ENCODE measurements around the gene SLC19A1.

The SLC19A1 gene

DNA sequence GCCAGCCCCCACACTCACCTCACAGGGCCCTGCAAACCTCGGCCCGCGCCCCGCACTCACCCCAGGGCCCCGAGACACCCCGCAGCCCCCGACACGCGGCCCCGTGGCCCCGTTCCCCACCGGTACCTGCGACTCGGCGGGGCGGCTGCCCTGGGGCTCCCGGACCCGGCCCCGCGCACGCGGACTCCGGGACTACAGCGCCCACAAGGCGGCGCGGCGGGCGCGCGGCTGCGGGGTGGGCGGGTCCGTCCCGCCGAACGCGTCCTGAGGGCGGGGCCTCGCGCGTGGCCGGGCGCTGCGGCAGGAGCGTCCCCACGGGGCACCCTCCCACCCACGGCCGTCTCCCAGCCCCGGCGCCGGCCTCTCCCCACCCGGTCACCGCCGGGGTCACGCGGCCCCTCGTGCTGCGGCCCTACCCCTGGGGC is at the start of gene SLC19A1:
TSS of gene SLC19A1 (minus strand) at position 199 of the 425 bp plus-strand sequence. CDS start 4,481 bp downstream, outside the sequence.
- DNase-seq, result peak; percentile 80

- DNase-seq, result no peak
Measured at GRCh38 chr21:45591619-45592207, 49.5 kb upstream of the SLC19A1 start.

- peak; percentile 71 for DNase-seq
Measured at GRCh38 chr21:45590726-45591618, 48.7 kb upstream of the SLC19A1 start.

DNA sequence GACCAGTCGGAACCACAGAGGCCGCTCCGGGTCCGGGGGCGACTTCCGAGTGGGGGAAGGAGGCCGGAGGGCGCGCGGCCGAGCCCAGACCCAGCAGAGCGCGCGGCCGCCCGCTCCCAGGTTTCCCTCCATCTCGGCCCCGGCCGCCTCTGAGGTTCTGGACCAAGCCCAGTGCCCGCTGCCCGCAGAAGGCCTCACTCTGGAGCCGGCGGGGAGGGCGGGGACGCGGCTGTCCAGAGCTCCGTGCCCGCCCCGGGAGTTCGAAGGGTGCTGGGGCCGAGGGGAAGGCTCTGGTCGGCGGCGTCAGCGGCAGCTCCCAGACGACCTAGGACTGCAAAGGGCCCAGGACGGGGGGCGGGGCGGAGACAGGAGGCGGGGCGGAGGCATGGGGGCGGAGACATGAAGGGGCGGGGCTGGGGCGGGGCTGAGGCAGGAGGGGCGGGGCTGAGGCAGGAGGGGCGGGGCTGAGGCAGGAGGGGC is 48.0 kb upstream of the SLC19A1 start:
- DNase-seq, result peak; percentile 77

DNA sequence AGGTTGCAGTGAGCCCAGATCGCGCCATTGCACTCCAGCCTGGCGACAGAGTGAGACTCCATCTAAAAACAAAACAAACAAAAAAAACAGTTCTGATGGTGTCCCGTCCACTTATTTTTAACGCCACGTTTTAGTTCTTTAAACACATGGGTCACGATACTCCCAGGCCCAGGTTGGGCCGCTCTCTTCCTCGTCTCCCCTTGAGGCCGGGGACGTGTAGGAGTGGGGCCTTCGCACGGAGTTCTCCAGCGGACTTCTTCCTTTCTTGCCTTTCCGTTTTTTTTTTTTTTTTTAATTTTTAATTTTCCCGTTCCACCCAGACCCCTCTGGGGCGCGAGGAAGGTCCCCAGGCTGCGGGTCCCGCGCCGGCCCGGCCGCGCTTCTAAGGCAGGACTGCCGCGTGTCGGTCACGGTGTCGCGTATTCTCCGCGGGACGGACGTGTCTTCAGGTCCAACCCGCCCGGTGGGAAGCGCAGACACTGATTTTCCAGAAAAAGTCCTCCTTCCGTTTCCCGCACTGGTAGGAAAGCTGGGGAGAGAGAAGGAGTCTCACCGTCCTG is 47.5 kb upstream of the SLC19A1 start:
- no peak for DNase-seq

- DNase-seq, result no peak
Measured at GRCh38 chr21:45588871-45589491, 46.7 kb upstream of the SLC19A1 start.

GRCh38 chr21:45588086-45588825 is 46.0 kb upstream of the SLC19A1 start:
- no peak for DNase-seq

- no peak for DNase-seq
Measured at GRCh38 chr21:45586289-45586858, 44.1 kb upstream of the SLC19A1 start.

GRCh38 chr21:45584786-45585185 is 42.5 kb upstream of the SLC19A1 start:
- no peak for DNase-seq

DNA sequence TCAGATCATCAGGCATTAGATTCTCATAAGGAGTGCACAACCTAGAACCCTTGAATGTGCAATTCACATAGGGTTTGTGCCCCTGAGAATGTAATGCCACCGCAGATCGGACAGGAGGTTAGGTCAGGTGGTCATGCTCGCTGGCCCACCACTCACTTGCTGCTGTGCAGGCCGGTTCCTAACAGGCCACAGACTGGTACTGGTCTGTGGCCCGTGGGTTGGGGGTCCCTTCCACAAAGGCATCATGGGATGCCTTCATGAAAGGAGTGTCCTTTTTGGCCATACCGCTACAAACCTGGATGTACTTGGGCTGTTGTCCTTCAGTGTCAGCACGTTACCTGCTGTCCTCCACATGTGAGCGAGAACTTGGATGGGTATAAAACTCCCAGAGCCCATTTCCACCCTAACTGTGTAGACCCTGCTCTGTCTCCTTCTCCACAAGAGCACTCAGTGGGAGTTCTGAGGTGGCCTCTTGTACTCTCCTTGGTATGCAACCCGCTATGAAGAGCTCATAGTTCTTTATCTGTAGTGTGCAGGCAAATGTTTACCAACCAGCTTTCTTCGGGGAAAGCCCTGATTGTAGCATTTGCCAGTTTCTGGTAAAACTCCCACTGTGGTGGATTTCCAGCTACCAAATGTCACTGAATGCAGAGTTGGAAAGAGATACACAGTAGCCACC is 41.7 kb upstream of the SLC19A1 start:
- no peak for DNase-seq

- no peak for DNase-seq
Measured at GRCh38 chr21:45582128-45582527, 39.9 kb upstream of the SLC19A1 start.

DNA sequence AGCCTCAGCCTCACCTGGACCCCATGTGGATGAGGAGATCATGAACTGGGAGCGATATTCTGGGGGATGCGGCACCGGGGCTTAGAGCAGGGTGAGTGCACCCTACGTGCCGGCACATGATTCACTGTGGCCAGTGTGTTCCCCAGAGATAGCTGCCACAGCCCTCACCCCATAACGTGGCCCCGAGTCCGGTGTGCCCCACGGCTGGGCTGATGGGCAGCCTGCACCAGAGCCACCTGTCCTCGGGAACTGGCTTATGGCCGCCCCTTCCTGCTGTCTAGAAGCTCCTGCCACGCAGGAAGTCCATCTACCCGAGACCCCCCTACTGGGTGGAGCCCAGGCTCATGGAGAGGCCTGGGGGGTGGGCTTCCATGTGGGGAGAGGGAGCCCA is 39.1 kb upstream of the SLC19A1 start:
- DNase-seq, result no peak

GRCh38 chr21:45580576-45581321 is 38.5 kb upstream of the SLC19A1 start:
- no peak for DNase-seq

DNA sequence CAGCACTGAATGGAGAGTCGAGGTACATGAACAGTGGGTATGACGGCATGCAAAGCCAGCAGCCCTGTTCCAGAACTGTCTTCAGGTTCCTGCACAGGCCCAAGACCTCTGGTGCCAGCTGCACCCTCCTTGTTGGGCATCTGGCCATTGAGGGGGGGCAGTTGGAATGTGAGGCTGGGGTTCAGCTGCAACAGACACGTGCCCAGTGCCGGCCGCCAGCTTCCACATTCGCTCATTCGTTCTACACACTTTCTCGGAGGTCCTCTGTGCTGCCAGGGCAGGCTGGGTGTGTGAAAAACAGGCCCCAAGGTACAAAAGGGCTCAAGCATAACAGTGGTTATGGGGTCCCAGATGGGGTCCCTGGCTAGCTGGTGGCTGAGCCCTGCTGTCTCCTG is 37.9 kb upstream of the SLC19A1 start:
- DNase-seq, result no peak

DNA sequence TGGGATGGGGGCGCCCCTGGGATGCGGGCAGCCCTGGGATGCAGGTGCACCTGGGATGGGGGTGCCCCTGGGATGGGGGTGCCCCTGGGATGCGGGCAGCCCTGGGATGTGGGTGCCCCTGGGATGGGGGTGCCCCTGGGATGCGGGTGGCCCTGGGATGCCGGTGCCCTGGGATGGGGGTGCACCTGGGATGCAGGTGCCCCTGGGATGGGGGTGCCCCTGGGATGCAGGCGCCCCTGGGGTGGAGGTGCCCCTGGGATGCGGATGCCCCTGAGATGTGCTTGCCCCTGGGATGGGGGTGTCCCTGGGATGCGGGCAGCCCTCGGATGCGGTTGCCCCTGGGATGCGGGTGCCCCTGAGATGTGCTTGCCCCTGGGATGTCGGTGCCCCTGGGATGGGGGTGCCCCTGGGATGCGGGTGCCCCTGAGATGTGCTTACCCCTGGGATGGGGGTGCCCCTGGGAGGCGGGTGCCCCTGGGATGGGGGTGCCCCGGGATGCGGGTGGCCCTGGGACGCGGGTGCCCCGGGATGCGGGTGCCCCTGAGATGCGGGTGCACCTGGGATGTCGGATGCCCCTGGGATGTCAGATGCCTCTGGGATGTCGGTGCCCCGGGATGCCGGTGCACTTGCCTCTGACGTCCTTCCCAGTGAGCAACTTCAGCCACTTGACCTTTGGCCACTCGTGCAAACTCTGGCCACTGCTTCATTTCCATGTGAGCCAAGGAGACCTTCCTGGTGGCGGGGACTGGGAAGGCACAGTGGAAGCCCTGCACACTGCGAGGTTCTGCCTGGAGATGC is 37.3 kb upstream of the SLC19A1 start:
- DNase-seq, result no peak

DNA sequence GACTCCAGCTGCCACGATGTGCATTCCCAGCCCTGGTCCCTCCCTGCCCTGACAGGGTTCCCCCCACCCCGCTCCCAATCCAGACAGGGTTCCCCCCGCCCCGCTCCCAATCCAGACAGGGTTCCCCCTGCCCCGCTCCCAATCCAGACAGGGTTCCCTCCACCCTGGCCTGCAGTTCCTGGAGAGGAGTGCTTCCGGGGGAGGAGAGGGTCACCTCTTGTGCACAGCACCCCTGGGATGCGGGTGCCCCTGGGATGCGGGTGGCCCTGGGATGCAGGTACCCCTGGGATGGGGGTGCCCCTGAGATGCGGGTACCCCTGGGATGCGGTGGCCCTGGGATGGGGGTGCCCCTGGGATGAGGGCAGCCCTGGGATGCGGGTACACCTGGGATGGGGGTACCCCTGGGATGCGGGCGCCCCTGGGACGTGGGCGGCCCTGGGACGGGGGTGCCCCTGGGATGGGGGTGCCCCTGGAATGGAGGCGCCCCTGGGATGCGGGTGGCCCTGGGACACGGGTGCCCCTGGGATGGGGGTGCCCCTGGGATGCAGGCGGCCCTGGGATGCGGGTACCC is 36.7 kb upstream of the SLC19A1 start:
- DNase-seq, result no peak

DNA sequence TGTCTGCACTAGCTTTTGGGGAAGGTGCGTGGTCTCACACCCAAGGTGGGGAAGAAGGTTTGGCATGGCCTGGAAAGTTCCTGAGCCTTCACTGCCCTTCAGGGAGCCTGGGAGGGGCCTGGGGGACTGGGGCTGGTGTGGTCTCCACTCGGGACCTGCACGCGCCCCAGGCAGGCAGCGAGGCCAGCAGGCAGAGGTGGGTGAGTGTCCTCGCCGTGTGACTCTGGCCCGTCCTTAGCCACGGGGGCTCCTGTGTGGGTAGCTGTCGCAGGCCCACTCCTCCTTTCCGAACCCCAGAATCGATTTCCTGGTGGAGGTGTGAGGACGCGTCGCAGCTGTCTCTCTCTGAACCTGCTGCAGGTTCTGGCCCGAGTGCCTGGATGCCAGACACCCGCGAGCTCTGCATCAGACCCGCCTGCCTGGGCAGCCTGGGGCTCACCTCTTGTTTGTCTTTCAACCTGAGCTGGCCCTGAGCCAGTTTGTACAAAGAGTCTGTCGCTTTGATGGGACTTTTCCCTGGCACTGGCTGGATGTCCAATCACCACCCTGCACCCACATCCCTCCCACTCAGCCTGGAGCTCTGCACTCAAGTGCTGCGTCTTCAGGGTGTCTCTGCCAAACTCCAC is 36.0 kb upstream of the SLC19A1 start:
- no peak for DNase-seq

- DNase-seq, result no peak
Measured at GRCh38 chr21:45577801-45578175, 35.5 kb upstream of the SLC19A1 start.
